ENCODE measurements around the gene WFS1. TPM values are rescaled to one million over a fixed set of nuclear protein-coding genes. Genes with fewer than 3 reads are reported as not detected.

The WFS1 gene
- total RNA-seq, 2 donors from 2014 or later = 77.9 to 131 TPM

DNA sequence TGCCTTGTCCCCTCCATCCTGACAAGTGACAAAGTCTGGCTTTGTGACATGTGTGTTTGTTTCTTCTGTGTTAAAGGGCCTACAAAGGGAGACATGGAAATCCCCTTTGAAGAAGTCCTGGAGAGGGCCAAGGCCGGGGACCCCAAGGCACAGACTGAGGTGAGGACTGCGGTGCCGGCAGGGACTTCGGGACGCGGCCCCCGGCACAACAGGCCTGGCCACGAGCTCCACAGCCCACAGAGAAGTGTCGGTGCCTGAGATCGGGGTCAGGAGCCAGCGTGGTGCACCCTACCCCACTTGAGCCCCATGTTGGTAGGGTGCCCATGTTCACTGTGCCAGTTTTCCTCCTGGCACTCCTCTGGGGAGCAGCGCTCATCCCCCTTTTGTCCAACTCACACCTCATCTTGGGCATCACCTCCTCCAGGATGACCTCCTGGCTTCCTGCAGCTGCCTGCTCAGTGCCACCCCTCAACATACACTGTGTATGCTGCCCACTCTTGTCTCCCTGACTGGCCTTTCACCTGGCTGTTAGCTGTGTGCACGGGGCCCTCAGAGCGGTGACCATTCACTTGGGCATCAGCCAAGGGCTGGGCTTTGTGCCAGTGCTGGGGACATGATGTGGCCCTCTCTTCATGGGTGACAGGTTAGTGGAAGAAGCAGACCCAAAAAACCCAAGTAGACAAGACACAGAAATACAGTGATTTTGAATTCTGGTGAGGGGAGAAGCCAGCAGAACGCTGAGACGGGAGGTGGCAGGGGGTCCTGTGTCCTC lies 17.6 kb downstream of the WFS1 start:
- Histone ChIP-seq H3K4me3 (no peak overlapping the region), H3K36me3 (peaks cover 65% of the 10 kb centered on the region), H3K4me1 (ENCODE audit: control insufficient read depth in 1 of 2, low read depth in 2 of 2) (peaks cover 3 to 6% of the 10 kb centered on the region in 2 donors), H3K9me3 (no peaks in the 10 kb centered on the region), H3K27ac (no peak overlapping the region), H3K27me3 (replicated peaks; ENCODE audit: insufficient read depth) (no peaks in the 10 kb centered on the region)
- DNase-seq (ENCODE audit: low spot score) (no peak), ATAC-seq (ENCODE audit: insufficient number of reproducible peaks, low FRiP score, low read depth) (no peak)
- TF ChIP-seq, protein P1, sequence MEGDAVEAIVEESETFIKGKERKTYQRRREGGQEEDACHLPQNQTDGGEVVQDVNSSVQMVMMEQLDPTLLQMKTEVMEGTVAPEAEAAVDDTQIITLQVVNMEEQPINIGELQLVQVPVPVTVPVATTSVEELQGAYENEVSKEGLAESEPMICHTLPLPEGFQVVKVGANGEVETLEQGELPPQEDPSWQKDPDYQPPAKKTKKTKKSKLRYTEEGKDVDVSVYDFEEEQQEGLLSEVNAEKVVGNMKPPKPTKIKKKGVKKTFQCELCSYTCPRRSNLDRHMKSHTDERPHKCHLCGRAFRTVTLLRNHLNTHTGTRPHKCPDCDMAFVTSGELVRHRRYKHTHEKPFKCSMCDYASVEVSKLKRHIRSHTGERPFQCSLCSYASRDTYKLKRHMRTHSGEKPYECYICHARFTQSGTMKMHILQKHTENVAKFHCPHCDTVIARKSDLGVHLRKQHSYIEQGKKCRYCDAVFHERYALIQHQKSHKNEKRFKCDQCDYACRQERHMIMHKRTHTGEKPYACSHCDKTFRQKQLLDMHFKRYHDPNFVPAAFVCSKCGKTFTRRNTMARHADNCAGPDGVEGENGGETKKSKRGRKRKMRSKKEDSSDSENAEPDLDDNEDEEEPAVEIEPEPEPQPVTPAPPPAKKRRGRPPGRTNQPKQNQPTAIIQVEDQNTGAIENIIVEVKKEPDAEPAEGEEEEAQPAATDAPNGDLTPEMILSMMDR (IDR thresholded peaks at IDR 0.05) = no peak

DNA sequence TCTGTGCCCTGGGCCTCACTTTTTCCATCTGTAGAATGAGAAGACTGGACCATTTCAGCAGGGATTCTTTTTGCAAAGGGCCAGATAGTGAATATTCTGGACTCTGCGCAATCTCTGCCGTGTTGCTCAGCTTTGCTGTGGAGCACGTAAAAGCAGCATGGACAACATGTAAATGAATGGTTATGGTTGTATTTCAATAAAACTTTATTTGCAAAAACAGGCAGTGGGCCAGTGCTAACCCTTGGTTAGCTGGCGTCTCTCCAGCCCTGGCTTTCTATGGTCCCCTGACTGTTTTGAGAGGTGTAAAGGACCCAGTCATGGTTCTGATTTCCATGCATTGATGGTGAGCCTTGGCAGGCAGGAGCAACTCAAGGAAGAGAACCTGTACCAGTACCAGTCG lies 18.7 kb downstream of the WFS1 start:
- Histone ChIP-seq H3K27ac (no peak overlapping the region), H3K36me3 (peaks cover 77% of the 10 kb centered on the region)
- no peak for ATAC-seq (ENCODE audit: insufficient number of reproducible peaks, low FRiP score, low read depth)

DNA sequence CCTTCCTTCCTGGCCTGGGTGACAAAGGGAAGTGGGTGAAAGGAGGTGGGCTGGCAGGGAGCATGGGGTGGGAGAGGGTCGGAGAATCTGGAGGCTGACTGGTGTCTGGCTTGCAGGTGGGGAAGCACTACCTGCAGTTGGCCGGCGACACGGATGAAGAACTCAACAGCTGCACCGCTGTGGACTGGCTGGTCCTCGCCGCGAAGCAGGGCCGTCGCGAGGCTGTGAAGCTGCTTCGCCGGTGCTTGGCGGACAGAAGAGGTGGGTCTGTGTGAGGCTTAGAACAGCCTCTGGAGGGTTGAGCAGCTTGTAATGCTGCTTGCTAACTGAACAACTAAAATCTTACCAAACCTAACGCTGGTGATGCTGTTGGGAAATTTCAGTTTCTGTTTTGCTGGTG lies 19.2 kb downstream of the WFS1 start:
- Histone ChIP-seq H3K27me3 (replicated peaks; ENCODE audit: insufficient read depth) (no peaks in the 10 kb centered on the region), H3K36me3 (peaks cover 81% of the 10 kb centered on the region), H3K4me1 (ENCODE audit: control insufficient read depth in 1 of 2, low read depth in 2 of 2) (no peaks in the 10 kb centered on the region), H3K9me3 (no peaks in the 10 kb centered on the region), H3K4me3 (no peak overlapping the region), H3K27ac (no peak overlapping the region)
- DNase-seq (ENCODE audit: low spot score) (no peak), ATAC-seq (ENCODE audit: insufficient number of reproducible peaks, low FRiP score, low read depth) (no peak)
- TF ChIP-seq, protein P1 (IDR thresholded peaks at IDR 0.05) = no peak

More for the DNA sequence above, 18.7 kb downstream of the WFS1 start:
- Histone ChIP-seq H3K4me3 (no peak overlapping the region), H3K4me1 (ENCODE audit: control insufficient read depth in 1 of 2, low read depth in 2 of 2) (no peaks in the 10 kb centered on the region), H3K27me3 (replicated peaks; ENCODE audit: insufficient read depth) (no peaks in the 10 kb centered on the region), H3K9me3 (no peaks in the 10 kb centered on the region)
- no peak for DNase-seq (ENCODE audit: low spot score)
- TF ChIP-seq, protein P1 (IDR thresholded peaks at IDR 0.05) = no peak

DNA sequence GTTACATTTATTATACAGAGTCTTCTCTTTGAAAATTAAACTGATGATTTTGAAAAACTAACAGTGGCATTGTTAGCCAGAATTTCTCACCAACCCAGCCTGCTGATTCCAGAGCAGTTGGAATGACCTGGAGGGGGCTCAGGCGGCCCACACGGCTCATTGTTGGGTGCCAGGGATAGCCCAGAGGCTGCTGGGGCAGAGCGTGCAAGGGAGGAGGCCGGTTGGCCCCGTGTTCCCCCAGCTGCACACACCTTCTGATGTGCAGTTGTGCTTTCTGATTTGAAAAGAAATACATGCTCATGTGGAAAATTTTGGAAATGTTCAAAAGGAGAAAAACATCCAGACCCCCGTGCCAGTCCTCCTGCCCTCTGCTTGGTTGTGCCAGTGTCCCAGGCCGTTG lies 20.6 kb downstream of the WFS1 start:
- TF ChIP-seq, protein P1 (IDR thresholded peaks at IDR 0.05) = no peak
- no peaks in the 10 kb centered on the region for H3K27me3 ChIP-seq (replicated peaks; ENCODE audit: insufficient read depth)
- peaks cover 87% of the 10 kb centered on the region for H3K36me3 ChIP-seq
- H3K9me3 ChIP-seq = no peaks in the 10 kb centered on the region
- DNase-seq (ENCODE audit: low spot score) = no peak
- no peaks in the 10 kb centered on the region for H3K4me1 ChIP-seq (ENCODE audit: control insufficient read depth in 1 of 2, low read depth in 2 of 2)
- no peak overlapping the region for H3K4me3 ChIP-seq
- ATAC-seq (ENCODE audit: insufficient number of reproducible peaks, low FRiP score, low read depth) = no peak
- no peak overlapping the region for H3K27ac ChIP-seq

DNA sequence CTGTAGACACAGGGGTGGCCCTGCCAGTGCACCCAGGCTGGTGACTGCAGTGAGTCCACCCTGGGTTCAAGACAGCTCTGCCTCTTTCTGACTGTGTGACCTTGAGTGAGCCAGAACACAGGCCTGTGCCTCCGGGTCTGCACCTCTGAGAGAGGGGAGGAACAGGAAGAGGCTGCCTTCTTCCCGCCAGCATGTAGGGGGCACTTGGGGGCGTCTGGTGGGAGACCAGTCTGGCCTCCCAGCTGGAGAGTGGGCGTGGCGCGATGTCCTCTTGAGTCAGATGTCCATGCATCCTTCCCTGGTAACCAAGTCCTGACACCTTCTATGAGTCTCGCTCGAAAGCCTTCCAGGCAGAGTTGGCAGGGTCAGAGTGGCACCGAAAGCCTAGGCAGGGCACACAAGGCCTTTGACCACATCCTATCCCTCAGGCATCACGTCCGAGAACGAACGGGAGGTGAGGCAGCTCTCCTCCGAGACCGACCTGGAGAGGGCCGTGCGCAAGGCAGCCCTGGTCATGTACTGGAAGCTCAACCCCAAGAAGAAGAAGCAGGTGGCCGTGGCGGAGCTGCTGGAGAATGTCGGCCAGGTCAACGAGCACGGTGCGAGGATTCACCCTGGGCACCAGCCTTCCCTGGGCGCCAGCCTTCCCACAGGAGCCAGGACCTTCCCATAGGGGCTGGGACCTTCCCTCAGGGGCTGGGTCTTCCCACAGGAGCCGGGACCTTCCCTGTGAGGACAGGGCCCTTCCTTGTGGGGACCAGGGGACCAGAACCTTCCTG lies 21.3 kb downstream of the WFS1 start:
- ATAC-seq (ENCODE audit: insufficient number of reproducible peaks, low FRiP score, low read depth) = no peak
- Histone ChIP-seq H3K9me3 (no peaks in the 10 kb centered on the region), H3K4me3 (no peak overlapping the region), H3K36me3 (peaks cover 89% of the 10 kb centered on the region), H3K4me1 (ENCODE audit: control insufficient read depth in 1 of 2, low read depth in 2 of 2) (no peaks in the 10 kb centered on the region), H3K27me3 (replicated peaks; ENCODE audit: insufficient read depth) (no peaks in the 10 kb centered on the region), H3K27ac (no peak overlapping the region)
- TF ChIP-seq, protein P1 (IDR thresholded peaks at IDR 0.05) = no peak
- no peak for DNase-seq (ENCODE audit: low spot score)
